Right renal cortex interstitium (tissue), 3 donors: ENCODE results near the gene GRM7. TPM values are rescaled to one million over a fixed set of nuclear protein-coding genes. Genes with fewer than 3 reads are reported as not detected.

Experiments
- DNase-seq, 3 donors: peaks; one replicate each; pipeline ENCODE4 v3.0.0-alpha.2; 2013; ENCODE audit warnings: low read depth in 3 of 3, low spot score in 2 of 3
- polyA plus RNA-seq, 3 donors: library from polyadenylated mRNA; unstranded; fragments of 120-200 nt; gene quantifications; one replicate each; pipeline ENCODE4 v1.2.1, GENCODE V29; 2013; ENCODE audit not compliant: insufficient read length in 3 of 3

The GRM7 gene
- polyA plus RNA-seq, 3 donors, result 1.7 to 2.9 (median 2.2) TPM

DNA sequence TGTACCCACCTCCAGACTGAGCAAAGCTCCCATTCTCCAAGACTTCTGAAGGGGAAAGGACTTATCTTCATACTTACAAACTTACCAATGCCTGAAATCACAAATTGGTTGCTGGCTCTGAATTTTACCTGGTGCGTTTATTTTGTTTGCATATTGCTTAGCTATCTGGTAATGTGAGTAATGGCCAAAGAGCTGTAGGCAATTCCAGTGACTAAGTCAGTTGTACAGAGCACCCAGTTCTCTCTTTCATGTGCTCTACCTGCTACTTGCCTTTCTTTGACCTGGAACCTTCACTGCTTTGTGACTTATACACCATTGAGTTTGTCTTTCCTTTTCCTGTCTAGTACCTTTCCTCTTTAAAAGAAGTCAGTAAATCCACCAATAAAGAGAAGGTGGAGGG is 884.8 kb downstream of the GRM7 start:
- no peak for DNase-seq

- peak in 1 of 3 donors; percentile 3 for DNase-seq
Measured at GRCh38 chr3:7749931-7750695, 889.2 kb downstream of the GRM7 start.

- no peak for DNase-seq
Measured at GRCh38 chr3:7752005-7752404, 891.1 kb downstream of the GRM7 start.

- DNase-seq, result no peak
Measured at GRCh38 chr3:7754653-7755441, 893.9 kb downstream of the GRM7 start.

DNA sequence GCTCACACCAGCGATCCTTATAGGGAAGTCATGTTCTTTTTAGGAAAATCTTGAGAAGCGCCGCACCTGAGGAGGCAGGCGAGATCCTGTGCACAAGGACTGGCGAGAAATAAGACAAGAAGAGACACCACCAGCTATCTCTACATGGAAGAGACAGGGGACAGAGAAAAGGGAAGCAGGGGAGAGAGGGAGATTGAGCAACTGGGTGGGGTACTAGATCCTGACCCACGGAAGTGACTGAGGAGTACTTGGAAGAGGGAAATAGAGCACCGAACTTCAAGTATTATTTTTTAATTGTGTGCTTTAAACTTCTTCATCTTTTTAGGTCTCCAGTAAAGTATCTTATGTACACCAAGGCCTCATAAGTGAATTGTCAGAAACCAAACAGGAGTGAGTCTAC is 898.7 kb downstream of the GRM7 start:
- no peak for DNase-seq

DNA sequence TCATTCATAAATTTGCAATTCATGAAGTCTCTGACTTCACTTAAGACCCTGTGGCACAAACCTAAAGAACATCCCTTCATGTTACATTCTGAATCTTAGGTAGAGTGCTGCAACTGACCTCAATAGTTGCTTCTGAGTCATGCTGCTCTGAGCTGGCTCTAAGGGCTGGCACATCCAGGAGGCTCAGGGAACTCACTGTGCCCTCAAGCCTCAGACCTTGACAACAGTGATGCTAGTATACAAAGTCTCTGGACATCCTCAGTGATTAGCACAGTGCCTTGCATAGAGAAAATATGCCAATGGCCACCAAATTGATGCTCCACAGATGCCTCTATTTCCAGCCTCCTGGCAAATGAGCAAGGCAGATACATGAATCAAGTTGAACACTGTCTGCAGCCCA is 899.8 kb downstream of the GRM7 start:
- no peak for DNase-seq

DNA sequence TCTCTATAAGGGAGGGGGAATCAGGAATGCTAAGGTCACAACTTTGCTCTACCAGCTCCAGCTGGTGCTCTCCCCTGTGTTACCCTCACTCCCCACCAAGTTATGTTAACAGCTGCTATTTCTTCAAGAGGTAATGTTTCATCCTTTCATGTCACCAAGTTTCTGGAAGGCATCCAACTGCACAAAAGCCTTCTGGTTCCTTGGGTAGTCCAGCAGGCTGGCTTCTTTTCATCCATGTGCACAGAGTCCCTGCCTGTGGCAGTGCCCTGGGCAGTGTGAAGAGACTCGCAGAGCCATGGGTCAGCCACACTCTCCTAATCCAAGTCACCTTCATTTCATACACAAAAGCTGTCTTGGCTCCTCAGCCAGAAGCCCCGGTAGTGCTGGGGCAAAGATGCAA is 903.2 kb downstream of the GRM7 start:
- DNase-seq, result no peak

DNA sequence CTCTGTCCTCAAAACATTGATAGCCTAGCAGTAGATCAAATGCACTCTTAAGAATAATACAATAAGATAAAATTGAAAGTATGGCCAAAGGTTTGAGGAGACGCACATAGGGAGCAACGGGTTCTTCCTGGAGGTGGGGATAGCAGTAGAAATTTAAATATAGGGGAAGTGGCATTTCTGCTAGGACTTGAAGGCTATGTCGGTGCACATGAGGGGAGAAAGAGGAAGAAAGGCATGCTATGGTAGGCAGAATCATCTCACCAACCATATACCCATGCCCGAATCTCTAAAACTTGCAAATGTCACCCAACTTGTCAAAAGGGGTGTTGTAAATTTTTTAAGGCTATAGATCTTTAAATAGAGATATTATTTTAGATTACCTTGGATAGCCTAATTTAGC is 905.6 kb downstream of the GRM7 start:
- DNase-seq, result no peak

GRCh38 chr3:7779331-7779730 is 918.4 kb downstream of the GRM7 start:
- DNase-seq, result no peak

- no peak for DNase-seq
Measured at GRCh38 chr3:7781395-7781794, 920.5 kb downstream of the GRM7 start.

GRCh38 chr3:7787871-7788828 is 927.2 kb downstream of the GRM7 start:
- DNase-seq, result no peak

DNA sequence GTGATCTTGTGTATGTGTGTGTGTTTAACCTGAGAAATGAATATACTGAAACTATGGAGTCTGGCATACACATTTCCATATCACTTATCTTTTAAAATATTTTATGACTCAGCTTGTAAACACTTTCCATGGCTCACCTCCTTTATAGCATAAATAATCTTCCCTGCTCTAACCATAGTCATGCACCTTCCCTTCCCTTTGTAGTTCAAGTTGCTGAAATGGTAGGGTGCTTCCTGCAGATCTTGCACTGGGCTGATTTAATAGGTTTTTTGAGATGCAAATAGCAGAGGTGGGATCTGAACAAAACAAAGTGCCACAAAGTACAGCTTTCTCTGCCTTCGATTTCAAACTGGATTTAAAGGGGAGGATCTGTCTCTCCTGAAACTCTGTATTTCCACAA is 928.0 kb downstream of the GRM7 start:
- no peak for DNase-seq

DNA sequence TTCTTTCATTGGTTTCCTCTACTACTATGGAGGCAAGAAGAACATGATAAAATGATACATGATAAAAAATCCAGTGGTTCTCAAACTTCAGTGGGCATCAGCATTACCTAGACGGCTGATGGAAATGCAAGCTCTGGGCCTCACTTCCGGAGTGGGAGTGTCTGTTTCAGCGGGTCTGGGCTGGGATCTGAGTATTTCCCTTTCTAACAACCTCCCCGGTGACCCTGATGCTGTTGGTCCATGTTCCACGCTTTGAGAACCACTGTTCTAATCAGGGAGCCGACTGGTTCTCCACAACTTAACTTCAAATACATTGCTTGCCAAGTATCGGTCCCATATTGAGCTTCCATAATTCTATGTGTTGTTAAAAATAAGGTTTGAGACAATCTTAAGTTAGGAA is 928.4 kb downstream of the GRM7 start:
- DNase-seq, result no peak

DNA sequence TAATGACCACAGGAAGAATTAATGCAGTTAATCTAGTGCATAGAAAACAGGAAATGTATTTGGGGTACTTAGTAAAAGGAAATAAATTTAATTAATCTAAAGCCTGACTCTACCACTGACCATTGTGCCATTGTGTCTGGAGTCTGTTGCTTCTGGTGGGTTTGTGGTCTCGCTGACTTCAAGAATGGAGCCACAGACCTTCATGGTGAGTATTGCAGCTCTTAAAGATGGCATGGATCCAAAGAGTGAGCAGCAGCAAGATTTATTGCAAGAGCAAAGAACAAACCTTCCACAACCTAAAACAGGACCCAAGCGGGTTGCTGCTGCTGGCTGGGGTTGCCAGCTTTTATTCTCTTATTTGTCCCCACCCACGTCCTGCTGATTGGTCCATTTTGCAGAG is 929.2 kb downstream of the GRM7 start:
- DNase-seq, result no peak
